ENCODE data around the gene CYP17A1. TPM values are rescaled to one million over a fixed set of nuclear protein-coding genes. Genes with fewer than 3 reads are reported as not detected.

CYP17A1 gene
- total and polyA plus RNA-seq, 2 experiments from 2014 or later, result not detected

- H3K4me3 ChIP-seq, result peak overlapping the region; percentile 50
These were observed 54.3 kb downstream of the CYP17A1 start for GRCh38 chr10:102782673-102783551.

GRCh38 chr10:102781921-102782557, 55.2 kb downstream of the CYP17A1 start:
- Histone ChIP-seq H3K4me1 (ENCODE audit: insufficient read depth) (peaks cover 54% of the 10 kb centered on the region), H2AFZ (no peak overlapping the region), H3K27me3 (replicated peaks; ENCODE audit: insufficient read depth) (no peaks in the 10 kb centered on the region), H3K9me2 (ENCODE audit: insufficient read depth) (no peaks in the 10 kb centered on the region), H4K20me1 (ENCODE audit: insufficient read depth) (no peaks in the 10 kb centered on the region; the same call in 1 of the 2 replicates), H3K79me2 (ENCODE audit: insufficient read depth) (peaks cover 72% of the 10 kb centered on the region), H3K36me3 (ENCODE audit: low read depth) (no peaks in the 10 kb centered on the region), H3K4me3 (peak overlapping the region; percentile 50), H3K4me2 (ENCODE audit: unreplicated experiment) (peak overlapping the region; percentile 63), H3F3A (ENCODE audit: insufficient read depth) (peaks cover 45% of the 10 kb centered on the region), H3K9ac (peak overlapping the region; percentile 76), H3K9me3 (ENCODE audit: low read depth) (no peaks in the 10 kb centered on the region), H3K27ac (peak overlapping the region; percentile 94)
- peak; percentile 55 for DNase-seq
- whole genome bisulfite sequencing, 2 experiments (ENCODE audit: low coverage in 1 of 2, low lambda C conversion rate in 2 of 2, missing lambda C conversion rate in 2 of 2), result 62 to 63% methylated on average over 6 of the region's 6 CpGs
- in situ Hi-C loops (cut with MboI), result no loop called here
- TF ChIP-seq EZH2phosphoT487 (IDR thresholded peaks at IDR 0.05; ENCODE audit: insufficient read depth, low read depth), result no peak
- TF ChIP-seq EZH2 (IDR thresholded peaks at IDR 0.05; ENCODE audit: insufficient read depth, poor library complexity, severe bottlenecking), result no peak

More at GRCh38 chr10:102782673-102783551, 54.3 kb downstream of the CYP17A1 start:
- Histone ChIP-seq H3K9ac (peak overlapping the region; percentile 76), H2AFZ (0 out of 2 replicates have a peak overlapping the region, but pooled peaks have one; percentile 30), H3K27ac (peak overlapping the region; percentile 94), H3K9me3 (ENCODE audit: low read depth) (no peaks in the 10 kb centered on the region), H4K20me1 (ENCODE audit: insufficient read depth) (no peaks in the 10 kb centered on the region; the same call in 1 of the 2 replicates), H3K79me2 (ENCODE audit: insufficient read depth) (peaks cover 72% of the 10 kb centered on the region), H3K4me1 (ENCODE audit: insufficient read depth) (peaks cover 46% of the 10 kb centered on the region), H3F3A (ENCODE audit: insufficient read depth) (peaks cover 45% of the 10 kb centered on the region), H3K27me3 (replicated peaks; ENCODE audit: insufficient read depth) (no peaks in the 10 kb centered on the region), H3K9me2 (ENCODE audit: insufficient read depth) (no peaks in the 10 kb centered on the region), H3K4me2 (ENCODE audit: unreplicated experiment) (peak overlapping the region; percentile 63), H3K36me3 (ENCODE audit: low read depth) (no peaks in the 10 kb centered on the region)
- TF ChIP-seq EZH2 (IDR thresholded peaks at IDR 0.05; ENCODE audit: insufficient read depth, poor library complexity, severe bottlenecking) (no peak), EZH2phosphoT487 (IDR thresholded peaks at IDR 0.05; ENCODE audit: insufficient read depth, low read depth) (no peak)
- 5 to 6% methylated on average over 18 of the region's 18 CpGs for WGBS, 2 experiments (ENCODE audit: low coverage in 1 of 2, low lambda C conversion rate in 2 of 2, missing lambda C conversion rate in 2 of 2)
- peak; percentile 93 for DNase-seq
- in situ Hi-C loops (cut with MboI), result no loop called here

- Histone ChIP-seq H3K9me3 (ENCODE audit: low read depth) (no peaks in the 10 kb centered on the region), H3K9ac (no peak overlapping the region), H3F3A (ENCODE audit: insufficient read depth) (peaks cover 51% of the 10 kb centered on the region), H3K4me2 (ENCODE audit: unreplicated experiment) (no peak overlapping the region), H3K4me1 (ENCODE audit: insufficient read depth) (peaks cover 60% of the 10 kb centered on the region), H3K9me2 (ENCODE audit: insufficient read depth) (no peaks in the 10 kb centered on the region), H4K20me1 (ENCODE audit: insufficient read depth) (no peaks in the 10 kb centered on the region; the same call in 1 of the 2 replicates), H3K36me3 (ENCODE audit: low read depth) (no peaks in the 10 kb centered on the region), H2AFZ (no peak overlapping the region), H3K27me3 (replicated peaks; ENCODE audit: insufficient read depth) (no peaks in the 10 kb centered on the region), H3K27ac (no peak overlapping the region), H3K4me3 (no peak overlapping the region), H3K79me2 (ENCODE audit: insufficient read depth) (peaks cover 64% of the 10 kb centered on the region)
- TF ChIP-seq EZH2 (IDR thresholded peaks at IDR 0.05; ENCODE audit: insufficient read depth, poor library complexity, severe bottlenecking), result no peak
- TF ChIP-seq EZH2phosphoT487 (IDR thresholded peaks at IDR 0.05; ENCODE audit: insufficient read depth, low read depth), result no peak
- in situ Hi-C loops (cut with MboI), result no loop called here
- DNase-seq, result no peak
- WGBS, 2 experiments (ENCODE audit: low coverage in 1 of 2, low lambda C conversion rate in 2 of 2, missing lambda C conversion rate in 2 of 2), result 49 to 51% methylated on average over 7 to 8 of the region's 8 CpGs
These were observed 55.9 kb downstream of the CYP17A1 start for GRCh38 chr10:102781090-102781920.

Small RNA genes within 50 kb of the gene (small RNA-seq; reads per million reads assigned to genes)
- gene AS3MT (ENCODE audit: low read depth, low replicate concordance) (not detected), gene RF00026 (ENCODE audit: low read depth, low replicate concordance) (not detected), gene RNU6-1231P (ENCODE audit: low read depth, low replicate concordance) (not detected)

Other genes starting within 250 kb of the CYP17A1 start
- 108 and 114 TPM in 2 replicates for gene TRIM8, start 192.9 kb downstream of the CYP17A1 start, total RNA-seq (2014; rRNA removed; shearing (Covaris generic))
- 35.6 and 37.5 TPM in 2 replicates for gene TRIM8, start 192.9 kb downstream of the CYP17A1 start, polyA plus RNA-seq (2016; fragmentation: Nextera tagmentation; extraction: Ambion mirVana)
- gene ARL3, start 123.0 kb downstream of the CYP17A1 start, total RNA-seq (2014; rRNA removed; shearing (Covaris generic)), result 3.8 and 5.9 TPM in 2 replicates
- 22.7 and 24.1 TPM in 2 replicates for gene ARL3, start 123.0 kb downstream of the CYP17A1 start, polyA plus RNA-seq (2016; fragmentation: Nextera tagmentation; extraction: Ambion mirVana)
- gene SFXN2, start 122.8 kb downstream of the CYP17A1 start, total RNA-seq (2014; rRNA removed; shearing (Covaris generic)), result 0.51 and 1.1 TPM in 2 replicates
- 1.7 and 1.9 TPM in 2 replicates for gene SFXN2, start 122.8 kb downstream of the CYP17A1 start, polyA plus RNA-seq (2016; fragmentation: Nextera tagmentation; extraction: Ambion mirVana)
- gene WBP1L, start 93.5 kb downstream of the CYP17A1 start, total RNA-seq (2014; rRNA removed; shearing (Covaris generic)), result 42.7 and 57.4 TPM in 2 replicates
- 21.1 and 23.0 TPM in 2 replicates for gene WBP1L, start 93.5 kb downstream of the CYP17A1 start, polyA plus RNA-seq (2016; fragmentation: Nextera tagmentation; extraction: Ambion mirVana)
- 26.8 and 30.5 TPM in 2 replicates for gene BORCS7, start 16.8 kb upstream of the CYP17A1 start, total RNA-seq (2014; rRNA removed; shearing (Covaris generic))
- gene BORCS7, start 16.8 kb upstream of the CYP17A1 start, polyA plus RNA-seq (2016; fragmentation: Nextera tagmentation; extraction: Ambion mirVana), result 33.2 and 37.8 TPM in 2 replicates
- gene AS3MT, start 32.1 kb upstream of the CYP17A1 start, total RNA-seq (2014; rRNA removed; shearing (Covaris generic)), result 1.3 and 2.3 TPM in 2 replicates
- 0.49 and 1.2 TPM in 2 replicates for gene AS3MT, start 32.1 kb upstream of the CYP17A1 start, polyA plus RNA-seq (2016; fragmentation: Nextera tagmentation; extraction: Ambion mirVana)
- 4.0 and 5.7 TPM in 2 replicates for gene CNNM2, start 80.9 kb upstream of the CYP17A1 start, total RNA-seq (2014; rRNA removed; shearing (Covaris generic))
- gene CNNM2, start 80.9 kb upstream of the CYP17A1 start, polyA plus RNA-seq (2016; fragmentation: Nextera tagmentation; extraction: Ambion mirVana), result 1.0 and 1.3 TPM in 2 replicates